Stimulated activated CD8-positive, alpha-beta memory T cell treated with anti-CD3 and anti-CD28 coated beads, Interleukin-2, amount 100 ng/mL, for 1 hour (primary cell): Measurements from ENCODE around the gene ZNF135.

Source experiments
- DNase-seq, 2 donors: peaks; one replicate each; pipeline ENCODE4 v3.0.0-alpha.2; 2020; ENCODE audit warnings: low read depth in 2 of 2

The ZNF135 gene

GRCh38 chr19:58046856-58047255, 12.2 kb upstream of the ZNF135 start:
- DNase-seq, result no peak

GRCh38 chr19:58047672-58048071, 11.4 kb upstream of the ZNF135 start:
- no peak for DNase-seq

GRCh38 chr19:58052256-58052655, 6.8 kb upstream of the ZNF135 start:
- DNase-seq, result no peak

- no peak for DNase-seq
Measured at GRCh38 chr19:58053480-58054156, 5.5 kb upstream of the ZNF135 start.

DNA sequence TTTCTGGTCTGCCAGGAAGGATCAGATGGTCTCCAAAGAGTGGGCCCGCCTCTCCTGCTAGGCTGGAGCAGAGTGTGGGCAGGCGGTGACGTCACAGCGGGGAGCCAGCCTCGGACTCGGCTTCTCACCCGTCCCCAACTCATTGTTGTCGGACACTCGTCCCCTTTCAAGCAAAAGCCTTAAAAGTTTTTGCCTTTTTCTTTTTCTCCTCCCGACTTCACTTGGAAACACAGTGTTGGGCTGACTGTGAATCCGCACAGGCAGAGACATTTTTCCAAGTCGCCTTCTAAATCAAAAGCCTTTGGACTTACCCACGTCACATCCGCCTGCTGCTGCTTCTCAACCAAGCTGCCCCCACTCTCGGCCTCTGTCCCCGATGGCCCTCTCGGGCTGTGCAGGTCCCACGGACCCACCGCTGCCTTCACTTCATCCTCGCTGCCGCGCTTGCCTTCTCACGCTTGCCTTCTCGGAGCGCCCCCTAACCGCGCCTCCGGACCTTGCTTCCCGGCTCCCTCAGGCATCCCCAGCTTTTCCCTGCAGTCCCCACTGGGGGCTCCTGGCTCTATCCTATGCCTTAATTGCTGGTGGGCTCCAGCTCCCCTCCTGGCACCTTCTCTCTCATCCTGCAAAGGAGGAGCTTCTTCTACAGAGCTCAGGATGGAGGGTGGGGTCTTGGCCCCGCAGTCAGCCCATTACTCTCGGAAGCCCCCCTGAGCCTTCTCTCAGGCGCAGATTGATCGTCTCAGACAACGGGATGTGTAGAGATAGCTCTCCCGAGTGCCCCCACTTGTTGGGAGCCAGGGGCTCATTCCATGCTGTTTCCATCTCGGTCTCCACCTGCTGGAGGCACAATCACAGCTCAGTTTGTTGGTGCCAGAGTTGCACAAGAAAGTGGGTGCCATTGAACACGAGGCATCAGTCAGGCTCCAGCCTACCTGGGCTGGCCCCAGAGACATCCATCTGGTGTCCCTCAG, 3.9 kb upstream of the ZNF135 start:
- no peak for DNase-seq

DNA sequence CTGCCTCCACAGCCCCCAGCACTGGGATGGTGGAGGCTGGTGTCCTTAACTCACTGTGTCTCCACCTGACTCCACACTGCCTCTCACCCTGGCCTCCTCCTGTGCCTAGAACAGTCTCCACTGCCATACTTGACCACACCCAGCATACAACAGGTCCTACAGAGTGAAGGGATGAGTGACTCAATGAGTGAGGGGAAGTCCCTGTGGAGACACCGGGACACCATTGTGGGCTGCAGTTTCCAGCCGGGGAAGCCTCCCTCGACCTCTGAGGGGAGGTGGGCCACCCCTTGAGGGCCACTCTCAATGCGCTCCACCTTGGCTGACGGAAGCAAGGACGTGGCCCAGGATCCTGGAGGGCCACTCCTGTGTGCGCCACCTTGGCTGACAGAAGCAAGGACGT, 2.8 kb upstream of the ZNF135 start:
- no peak for DNase-seq

- no peak for DNase-seq
Measured at GRCh38 chr19:58056861-58057260, 2.2 kb upstream of the ZNF135 start.

- no peak for DNase-seq
Measured at GRCh38 chr19:58058467-58058866, 615 bp upstream of the ZNF135 start.

DNA sequence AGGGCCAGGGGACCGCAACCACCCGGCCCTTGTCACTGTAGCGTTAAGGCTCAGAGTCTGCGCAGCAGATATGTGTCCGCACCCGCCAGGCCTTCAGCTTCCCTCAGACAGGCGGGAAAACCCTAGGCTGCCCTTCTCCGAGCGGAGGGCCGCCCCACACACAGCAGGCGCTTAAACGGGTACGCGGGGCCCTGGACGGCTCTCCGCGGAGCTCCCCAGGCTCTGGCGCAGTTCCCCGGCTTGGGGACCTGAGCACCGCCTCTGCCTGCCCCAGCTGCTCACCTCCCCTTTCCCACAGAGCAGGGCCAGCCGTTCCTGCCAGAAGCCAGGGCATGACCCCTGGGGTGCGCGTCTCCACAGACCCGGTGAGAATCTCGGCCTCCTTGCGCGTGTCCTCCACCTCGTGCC, 593 bp downstream of the ZNF135 start:
- DNase-seq, result no peak

GRCh38 chr19:58060231-58060630, 1.1 kb downstream of the ZNF135 start:
- DNase-seq, result no peak

GRCh38 chr19:58063712-58064111, 4.6 kb downstream of the ZNF135 start:
- DNase-seq, result no peak

DNA sequence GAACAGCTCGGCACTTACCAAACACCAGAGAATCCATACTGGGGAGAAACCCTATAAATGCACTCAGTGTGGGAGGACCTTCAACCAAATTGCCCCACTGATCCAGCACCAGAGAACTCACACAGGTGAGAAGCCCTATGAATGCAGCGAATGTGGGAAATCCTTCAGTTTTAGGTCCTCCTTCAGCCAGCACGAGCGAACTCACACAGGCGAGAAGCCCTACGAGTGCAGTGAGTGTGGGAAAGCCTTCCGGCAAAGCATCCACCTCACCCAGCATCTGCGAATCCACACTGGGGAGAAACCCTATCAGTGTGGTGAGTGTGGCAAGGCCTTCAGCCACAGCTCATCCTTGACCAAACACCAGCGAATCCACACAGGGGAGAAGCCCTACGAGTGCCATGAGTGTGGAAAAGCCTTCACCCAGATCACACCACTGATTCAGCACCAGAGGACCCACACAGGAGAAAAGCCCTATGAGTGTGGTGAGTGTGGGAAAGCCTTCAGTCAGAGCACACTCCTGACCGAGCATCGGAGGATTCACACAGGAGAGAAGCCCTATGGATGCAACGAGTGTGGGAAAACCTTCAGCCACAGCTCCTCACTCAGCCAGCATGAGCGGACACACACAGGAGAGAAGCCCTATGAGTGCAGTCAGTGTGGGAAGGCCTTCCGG, 8.3 kb downstream of the ZNF135 start:
- DNase-seq, result no peak

- DNase-seq, result no peak
Measured at GRCh38 chr19:58079792-58080191, 20.7 kb downstream of the ZNF135 start.

- DNase-seq, result no peak
Measured at GRCh38 chr19:58083021-58083420, 23.9 kb downstream of the ZNF135 start.

DNA sequence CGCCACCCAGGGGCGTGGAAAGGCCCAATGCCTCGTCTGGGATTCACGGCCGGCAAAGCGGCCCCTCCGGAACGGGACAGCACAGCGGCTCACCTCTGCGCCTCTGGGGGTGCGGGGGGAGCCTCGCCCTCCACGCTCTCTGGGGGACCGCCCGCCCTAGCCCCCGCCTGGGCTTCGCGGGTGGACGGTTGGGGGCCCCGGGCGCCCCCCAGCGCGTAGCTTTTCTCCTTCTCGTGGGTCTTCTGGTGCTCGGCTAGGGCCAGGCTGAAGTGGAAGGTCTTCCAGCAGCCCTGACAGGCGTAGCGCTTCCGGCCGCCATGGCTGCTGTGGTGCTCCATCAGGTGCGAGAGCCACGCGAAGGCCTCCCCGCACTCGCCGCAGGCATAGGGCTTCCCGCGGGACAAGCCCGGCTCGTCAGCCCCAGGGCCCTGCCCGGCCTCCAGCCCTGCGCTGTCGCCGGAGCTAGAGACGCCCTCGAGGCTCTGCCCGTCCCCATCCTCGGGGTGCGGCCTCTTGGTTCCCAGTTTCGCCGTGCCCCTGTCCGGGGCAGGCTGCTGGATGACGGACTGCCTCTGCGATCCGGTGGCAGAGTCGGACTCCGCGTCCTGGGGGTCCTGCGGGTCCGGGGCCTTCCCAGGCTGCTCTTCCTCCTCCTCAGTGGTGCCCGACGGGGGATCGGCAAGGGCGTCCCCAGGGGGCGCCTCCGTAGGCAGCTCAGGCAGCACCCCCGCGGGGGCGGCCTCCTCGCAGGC, 25.7 kb downstream of the ZNF135 start:
- no peak for DNase-seq

- no peak for DNase-seq
Measured at GRCh38 chr19:58085348-58085875, 26.3 kb downstream of the ZNF135 start.

DNA sequence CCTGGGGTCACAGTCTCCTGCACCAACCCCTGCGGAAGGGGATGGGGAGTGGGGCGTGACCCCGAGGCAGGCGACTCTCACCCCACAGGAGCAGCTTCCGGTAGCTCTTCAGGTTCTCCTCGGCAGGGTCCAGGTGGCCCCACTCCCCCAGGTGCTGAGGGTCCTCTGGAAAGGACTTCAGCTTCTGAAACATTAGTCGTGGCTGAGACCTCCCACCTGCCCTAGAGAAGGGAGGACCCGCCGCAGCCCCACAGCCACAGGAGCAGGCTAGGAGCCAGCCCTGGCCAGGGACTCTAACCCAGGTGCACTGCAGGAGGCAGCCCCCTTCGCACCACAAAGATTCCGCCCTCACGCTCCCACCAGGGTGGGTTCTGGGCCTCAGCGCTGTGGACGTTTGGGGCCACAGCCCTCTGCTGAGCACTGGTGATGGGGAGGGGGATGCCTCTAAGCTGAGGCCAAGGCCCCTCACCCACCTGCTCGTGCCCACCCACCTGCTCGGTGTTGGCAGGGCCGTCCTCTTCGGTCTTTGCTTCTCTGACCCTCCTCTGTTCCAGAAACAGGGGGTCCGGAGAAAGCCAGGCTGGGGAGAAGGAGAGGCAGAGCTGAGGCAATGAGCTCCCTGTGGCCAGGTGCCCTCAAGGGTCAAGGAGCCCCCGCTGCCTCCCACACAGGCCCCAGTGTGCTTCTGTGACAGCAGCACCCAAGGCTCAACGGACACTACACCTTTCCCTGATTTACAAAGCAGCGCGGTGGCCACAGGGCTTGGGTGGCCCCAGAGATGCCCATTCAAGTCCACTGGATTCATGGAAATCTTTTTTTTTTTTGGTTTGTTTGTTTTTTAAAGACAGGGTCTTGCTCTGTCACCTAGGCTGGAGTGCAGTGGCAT, 28.0 kb downstream of the ZNF135 start:
- DNase-seq, result no peak

- no peak for DNase-seq
Measured at GRCh38 chr19:58088521-58089052, 29.5 kb downstream of the ZNF135 start.

- no peak for DNase-seq
Measured at GRCh38 chr19:58089846-58090245, 30.8 kb downstream of the ZNF135 start.
